Neuron (in vitro differentiated cells): Measurements from ENCODE around the gene GSTT4.

ENCODE experiments used
- H2AFZ ChIP-seq: one replicate; pipeline ENCODE4 v1.6.1; 2013; ENCODE audit warnings: low read depth, mild to moderate bottlenecking, inconsistent platforms, low read length, moderate library complexity
- H3K27me3 ChIP-seq: one replicate; pipeline ENCODE4 v1.6.1; 2013; ENCODE audit warnings: low read length; ENCODE audit not compliant: insufficient read depth
- H3K36me3 ChIP-seq: one replicate; pipeline ENCODE4 v1.6.1; 2013; ENCODE audit warnings: low read length; ENCODE audit not compliant: insufficient read depth
- H3K4me1 ChIP-seq: one replicate; pipeline ENCODE4 v1.6.1; 2013; ENCODE audit warnings: low read length; ENCODE audit not compliant: insufficient read depth
- H3K4me3 ChIP-seq: 2 replicates; pipeline ENCODE4 v1.5.1; 2013; ENCODE audit warnings: mild to moderate bottlenecking, low read length, moderate library complexity
- H3K9me3 ChIP-seq: one replicate; pipeline ENCODE4 v1.6.1; 2013; ENCODE audit warnings: low read length

The GSTT4 gene

GRCh38 chr22:24035296-24035695, 30.0 kb upstream of the GSTT4 start:
- Histone ChIP-seq H3K27me3 (no peaks in the 10 kb centered on the region), H3K36me3 (peaks cover 34% of the 10 kb centered on the region), H3K4me1 (no peaks in the 10 kb centered on the region), H3K9me3 (no peaks in the 10 kb centered on the region), H3K4me3 (no peak overlapping the region), H2AFZ (no peak overlapping the region)

GRCh38 chr22:24033731-24034130, 28.5 kb upstream of the GSTT4 start:
- H3K4me3 ChIP-seq = no peak overlapping the region
- H3K9me3 ChIP-seq = no peaks in the 10 kb centered on the region
- H2AFZ ChIP-seq = no peak overlapping the region
- no peaks in the 10 kb centered on the region for H3K4me1 ChIP-seq
- H3K36me3 ChIP-seq = peaks cover 22% of the 10 kb centered on the region
- H3K27me3 ChIP-seq = no peaks in the 10 kb centered on the region

GRCh38 chr22:24030186-24030702, 25.0 kb upstream of the GSTT4 start:
- Histone ChIP-seq H3K27me3 (no peaks in the 10 kb centered on the region), H3K4me1 (no peaks in the 10 kb centered on the region), H3K9me3 (no peaks in the 10 kb centered on the region), H2AFZ (no peak overlapping the region), H3K36me3 (peaks cover 3% of the 10 kb centered on the region), H3K4me3 (no peak overlapping the region)

- H2AFZ ChIP-seq = no peak overlapping the region
- no peaks in the 10 kb centered on the region for H3K27me3 ChIP-seq
- H3K9me3 ChIP-seq = no peaks in the 10 kb centered on the region
- H3K36me3 ChIP-seq = peaks cover 3% of the 10 kb centered on the region
- H3K4me1 ChIP-seq = no peaks in the 10 kb centered on the region
- no peak overlapping the region for H3K4me3 ChIP-seq
Measured at GRCh38 chr22:24029304-24029703, 24.1 kb upstream of the GSTT4 start.

GRCh38 chr22:24028533-24028932, 23.3 kb upstream of the GSTT4 start:
- Histone ChIP-seq H3K4me3 (no peak overlapping the region), H3K9me3 (no peaks in the 10 kb centered on the region), H3K36me3 (peaks cover 3% of the 10 kb centered on the region), H3K4me1 (no peaks in the 10 kb centered on the region), H2AFZ (no peak overlapping the region), H3K27me3 (no peaks in the 10 kb centered on the region)

- no peak overlapping the region for H3K4me3 ChIP-seq
- no peaks in the 10 kb centered on the region for H3K4me1 ChIP-seq
- no peak overlapping the region for H2AFZ ChIP-seq
- H3K9me3 ChIP-seq = no peaks in the 10 kb centered on the region
- H3K27me3 ChIP-seq = no peaks in the 10 kb centered on the region
- peaks cover 3% of the 10 kb centered on the region for H3K36me3 ChIP-seq
Measured at GRCh38 chr22:24027991-24028390, 22.7 kb upstream of the GSTT4 start.

- no peak overlapping the region for H2AFZ ChIP-seq
- no peaks in the 10 kb centered on the region for H3K4me1 ChIP-seq
- no peak overlapping the region for H3K4me3 ChIP-seq
- H3K9me3 ChIP-seq = no peaks in the 10 kb centered on the region
- peaks cover 3% of the 10 kb centered on the region for H3K36me3 ChIP-seq
- H3K27me3 ChIP-seq = no peaks in the 10 kb centered on the region
Measured at GRCh38 chr22:24027389-24027975, 22.2 kb upstream of the GSTT4 start.

GRCh38 chr22:24026733-24027132, 21.5 kb upstream of the GSTT4 start:
- H2AFZ ChIP-seq = no peak overlapping the region
- H3K27me3 ChIP-seq = no peaks in the 10 kb centered on the region
- H3K4me1 ChIP-seq = no peaks in the 10 kb centered on the region
- H3K36me3 ChIP-seq = peaks cover 3% of the 10 kb centered on the region
- H3K9me3 ChIP-seq = no peaks in the 10 kb centered on the region
- no peak overlapping the region for H3K4me3 ChIP-seq

GRCh38 chr22:24026056-24026455, 20.8 kb upstream of the GSTT4 start:
- peaks cover 3% of the 10 kb centered on the region for H3K36me3 ChIP-seq
- no peaks in the 10 kb centered on the region for H3K27me3 ChIP-seq
- H3K4me1 ChIP-seq = no peaks in the 10 kb centered on the region
- no peak overlapping the region for H2AFZ ChIP-seq
- no peak overlapping the region for H3K4me3 ChIP-seq
- H3K9me3 ChIP-seq = no peaks in the 10 kb centered on the region

- no peaks in the 10 kb centered on the region for H3K9me3 ChIP-seq
- no peaks in the 10 kb centered on the region for H3K4me1 ChIP-seq
- H3K36me3 ChIP-seq = peaks cover 3% of the 10 kb centered on the region
- H2AFZ ChIP-seq = no peak overlapping the region
- H3K4me3 ChIP-seq = no peak overlapping the region
- H3K27me3 ChIP-seq = no peaks in the 10 kb centered on the region
Measured at GRCh38 chr22:24025475-24025874, 20.2 kb upstream of the GSTT4 start.

GRCh38 chr22:24024354-24024753, 19.1 kb upstream of the GSTT4 start:
- H3K9me3 ChIP-seq = no peaks in the 10 kb centered on the region
- no peaks in the 10 kb centered on the region for H3K27me3 ChIP-seq

GRCh38 chr22:24023204-24023789, 18.0 kb upstream of the GSTT4 start:
- Histone ChIP-seq H3K36me3 (peaks cover 3% of the 10 kb centered on the region), H3K4me1 (no peaks in the 10 kb centered on the region), H2AFZ (no peak overlapping the region), H3K9me3 (no peaks in the 10 kb centered on the region), H3K27me3 (no peaks in the 10 kb centered on the region), H3K4me3 (no peak overlapping the region)

More at GRCh38 chr22:24024354-24024753, 19.1 kb upstream of the GSTT4 start:
- Histone ChIP-seq H3K4me3 (no peak overlapping the region), H3K4me1 (no peaks in the 10 kb centered on the region), H3K36me3 (peaks cover 3% of the 10 kb centered on the region), H2AFZ (no peak overlapping the region)

GRCh38 chr22:24021304-24021703, 16.1 kb upstream of the GSTT4 start:
- Histone ChIP-seq H3K36me3 (peaks cover 12% of the 10 kb centered on the region), H3K27me3 (no peaks in the 10 kb centered on the region), H3K9me3 (no peaks in the 10 kb centered on the region), H2AFZ (no peak overlapping the region), H3K4me3 (no peak overlapping the region), H3K4me1 (no peaks in the 10 kb centered on the region)

- Histone ChIP-seq H3K9me3 (peaks cover 2% of the 10 kb centered on the region), H3K4me3 (no peak overlapping the region), H3K36me3 (peaks cover 9% of the 10 kb centered on the region), H3K4me1 (peaks cover 5% of the 10 kb centered on the region), H3K27me3 (no peaks in the 10 kb centered on the region), H2AFZ (no peak overlapping the region)
Measured at GRCh38 chr22:24016156-24016555, 10.9 kb upstream of the GSTT4 start.
